A172 (cell line): ENCODE measurements around the gene MEF2D. TPM values are rescaled to one million over a fixed set of nuclear protein-coding genes. Genes with fewer than 3 reads are reported as not detected.
A peak's percentile ranks its signal among the peaks of the same experiment; 100 is the strongest.

Experiments
- DNase-seq: peaks from one replicate; pipeline ENCODE4 v3.0.0-alpha.2; 2015; ENCODE audit warnings: low spot score
- total RNA-seq: library from RNA; depleted of rRNA; stranded (reverse); fragments of >200 nt; shearing (Covaris generic); gene quantifications from 2 replicates; pipeline ENCODE4 v1.2.3, GENCODE V29; 2014

The MEF2D gene
- total RNA-seq, 1 experiment from 2014 or later: 14.6 TPM

DNA sequence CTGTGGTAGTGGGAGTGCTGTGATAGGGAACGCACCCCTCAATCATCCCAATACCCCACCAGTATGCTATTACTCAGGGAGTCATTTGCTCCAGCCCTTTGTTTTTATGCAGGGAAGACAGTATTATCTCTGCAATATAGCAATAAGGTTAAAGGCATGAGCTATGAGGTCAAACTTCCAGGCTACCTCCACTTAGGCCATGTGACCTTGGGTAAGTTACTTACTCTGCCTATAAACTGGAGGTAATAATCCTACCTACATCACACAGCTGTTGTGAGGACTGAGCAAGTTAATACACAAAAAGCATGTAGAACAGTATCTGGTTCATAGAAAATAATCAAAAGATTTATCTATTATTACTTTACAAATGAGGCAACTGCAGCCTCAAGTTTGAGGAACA, 30.1 kb downstream of the MEF2D start:
- no peak for DNase-seq

DNA sequence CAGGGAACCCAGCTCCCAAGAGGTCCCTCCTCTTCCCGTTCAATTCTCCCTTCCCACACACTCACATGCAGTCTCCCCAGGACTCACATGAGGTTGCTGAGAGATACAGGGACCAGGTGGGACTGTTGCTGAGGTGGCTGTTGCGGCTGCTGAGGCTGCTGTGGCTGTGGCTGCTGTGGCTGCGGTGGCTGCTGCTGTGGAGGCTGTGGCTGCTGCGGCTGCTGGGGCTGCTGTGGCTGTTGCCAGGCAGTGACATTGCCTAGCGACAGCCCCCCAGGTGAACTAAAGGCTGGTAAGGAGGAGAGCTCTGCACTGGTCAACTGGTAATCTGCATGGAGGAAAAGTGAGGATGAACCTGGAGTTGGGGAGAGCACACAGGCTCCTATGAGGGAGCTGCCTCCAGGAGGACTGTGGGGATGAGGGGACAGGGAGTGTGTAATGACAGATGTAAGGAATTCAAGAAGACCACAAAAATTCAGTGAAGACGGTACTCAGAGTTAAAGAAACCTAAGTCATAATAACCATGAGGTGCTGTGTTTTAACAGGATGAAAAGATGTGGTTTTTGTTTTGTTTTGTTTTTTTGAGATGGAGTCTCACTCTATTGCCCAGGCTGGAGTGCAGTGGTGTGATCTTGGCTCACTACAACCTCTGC, 31.8 kb downstream of the MEF2D start:
- DNase-seq: no peak

DNA sequence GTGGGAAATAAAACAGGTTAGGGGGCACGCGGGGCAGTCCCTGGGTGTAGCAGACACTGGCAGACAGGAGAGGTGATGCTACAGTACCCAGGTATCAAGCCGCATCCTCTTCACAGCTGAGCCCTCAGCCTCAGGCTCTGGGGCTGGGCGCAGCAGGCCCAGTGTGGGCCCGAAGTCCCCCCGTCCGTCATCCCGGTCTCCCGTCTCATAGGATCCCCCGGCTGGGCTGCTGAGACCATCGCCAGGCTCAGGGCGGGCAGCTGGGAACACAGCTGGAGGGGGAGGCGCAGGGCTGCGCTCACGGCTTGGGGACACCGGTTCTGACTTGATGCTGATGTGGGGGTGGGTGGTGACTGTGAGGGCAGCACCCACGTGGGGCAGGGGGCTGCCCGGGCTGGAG, 32.7 kb downstream of the MEF2D start:
- no peak for DNase-seq

DNA sequence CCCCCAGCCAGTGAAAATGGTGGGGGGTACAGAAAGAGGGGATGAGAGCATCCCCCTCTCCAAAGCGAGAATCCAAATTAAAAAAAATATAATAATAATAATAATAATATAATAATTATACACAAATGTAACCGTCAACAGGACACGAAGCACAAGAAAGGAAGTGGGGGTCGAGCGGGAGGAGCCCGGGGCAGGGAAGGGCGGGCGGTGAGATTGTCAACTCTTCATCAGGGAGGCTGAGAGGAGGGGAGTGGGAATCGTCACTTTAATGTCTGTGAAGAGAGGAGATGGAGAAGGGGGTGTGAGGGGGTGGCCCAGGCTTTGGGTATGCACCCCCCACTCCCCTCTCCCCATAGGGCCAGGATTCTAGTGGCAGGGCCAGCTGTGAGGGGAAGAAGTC, 33.2 kb downstream of the MEF2D start:
- DNase-seq: no peak

DNA sequence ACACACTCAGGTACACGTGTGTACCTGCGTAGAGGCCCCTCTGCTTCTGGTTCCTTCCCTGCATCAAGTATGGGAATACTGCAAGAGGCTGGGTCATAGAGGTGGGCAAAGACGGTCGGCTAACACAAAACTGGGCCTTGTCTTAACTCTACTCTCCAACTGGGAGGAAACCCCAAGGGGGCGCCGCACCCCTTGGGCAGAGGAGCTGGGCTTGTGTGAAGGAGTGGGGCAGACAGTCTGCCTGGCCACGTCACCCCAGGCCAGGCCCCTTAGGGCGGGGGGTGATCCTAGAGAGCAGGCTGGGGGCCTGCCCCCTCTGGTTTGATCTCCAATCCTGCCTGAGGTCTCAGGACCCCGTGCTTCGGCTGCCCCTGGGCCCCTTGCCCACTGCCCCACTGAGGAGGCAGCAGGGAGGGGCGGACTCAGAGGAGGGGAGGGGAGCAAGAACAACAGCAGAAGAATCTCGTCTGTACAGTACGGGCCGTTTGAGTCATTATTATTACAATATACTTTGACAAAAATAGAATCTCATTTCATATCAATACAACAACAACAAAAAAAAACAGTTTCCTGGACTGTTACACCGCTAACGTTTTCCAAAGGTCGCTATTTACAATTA, 34.7 kb downstream of the MEF2D start:
- no peak for DNase-seq

DNA sequence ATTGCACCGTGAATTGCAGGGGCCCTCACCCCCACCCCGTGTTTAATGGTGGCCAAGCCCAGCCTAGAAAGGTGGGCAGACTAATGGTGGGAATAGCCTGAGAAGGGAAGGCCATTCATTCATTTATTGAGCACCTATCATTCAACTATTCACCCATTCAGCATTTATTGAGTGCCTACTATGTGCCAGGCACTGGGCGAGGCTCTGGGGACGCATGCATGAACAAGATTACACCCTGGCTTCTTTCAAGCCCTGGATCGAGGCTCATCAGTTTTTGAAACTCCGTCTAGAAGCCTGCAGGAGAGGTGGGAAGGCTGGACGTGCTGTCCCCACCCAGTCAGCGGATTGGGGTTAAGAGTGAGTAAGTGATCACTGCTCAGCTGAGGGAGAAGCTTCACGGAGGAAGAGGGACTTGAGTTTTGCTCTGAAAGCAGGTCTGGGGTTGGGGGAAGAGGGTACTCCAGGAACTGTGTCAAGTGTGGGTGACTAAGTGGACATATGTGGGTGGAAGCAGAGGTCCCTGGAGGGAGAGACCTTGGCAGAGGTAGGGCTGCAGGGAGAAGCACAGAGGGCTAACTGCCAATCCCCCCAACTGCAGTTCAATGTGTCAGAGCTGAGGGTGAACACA, 35.6 kb downstream of the MEF2D start:
- DNase-seq: no peak

DNA sequence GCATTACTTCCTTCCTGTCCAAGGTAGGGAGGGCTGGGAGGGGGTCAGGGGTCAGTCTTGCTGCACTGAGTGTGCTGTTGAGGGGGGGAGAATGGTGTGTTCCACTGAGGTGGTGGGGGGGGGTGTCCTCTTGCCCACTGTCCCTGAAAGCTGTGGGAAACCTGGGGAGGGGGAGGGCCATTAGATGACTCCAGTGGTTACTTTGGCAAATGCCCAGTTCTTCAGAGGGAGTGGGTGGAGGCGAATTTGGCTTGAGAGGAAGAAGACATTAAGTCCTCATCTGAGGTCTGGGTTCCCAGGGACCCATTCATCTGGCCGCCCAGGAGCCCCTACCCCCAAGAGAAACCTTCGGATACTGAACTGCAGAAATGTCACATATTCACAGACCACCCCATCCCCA, 36.2 kb downstream of the MEF2D start:
- DNase-seq: no peak

DNA sequence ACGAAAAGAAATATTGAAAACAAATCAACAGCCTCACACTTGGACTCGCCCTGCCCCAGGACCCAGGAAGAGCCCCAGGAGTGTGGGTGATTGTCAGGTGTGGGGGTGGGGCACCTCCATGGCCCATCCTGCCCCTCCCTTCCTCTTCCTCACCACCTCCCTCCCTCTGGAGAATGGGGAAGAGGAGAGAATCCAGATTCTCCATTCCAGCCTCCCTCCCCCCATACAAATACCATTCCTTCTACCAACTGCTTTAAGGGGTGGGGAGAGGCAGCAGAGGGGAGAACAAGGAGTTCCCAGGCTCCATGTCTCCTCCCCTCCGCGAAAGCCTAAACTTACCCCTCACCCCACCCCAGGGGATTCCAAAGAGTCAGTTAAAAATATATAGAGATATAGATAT, 36.7 kb downstream of the MEF2D start:
- no peak for DNase-seq

DNA sequence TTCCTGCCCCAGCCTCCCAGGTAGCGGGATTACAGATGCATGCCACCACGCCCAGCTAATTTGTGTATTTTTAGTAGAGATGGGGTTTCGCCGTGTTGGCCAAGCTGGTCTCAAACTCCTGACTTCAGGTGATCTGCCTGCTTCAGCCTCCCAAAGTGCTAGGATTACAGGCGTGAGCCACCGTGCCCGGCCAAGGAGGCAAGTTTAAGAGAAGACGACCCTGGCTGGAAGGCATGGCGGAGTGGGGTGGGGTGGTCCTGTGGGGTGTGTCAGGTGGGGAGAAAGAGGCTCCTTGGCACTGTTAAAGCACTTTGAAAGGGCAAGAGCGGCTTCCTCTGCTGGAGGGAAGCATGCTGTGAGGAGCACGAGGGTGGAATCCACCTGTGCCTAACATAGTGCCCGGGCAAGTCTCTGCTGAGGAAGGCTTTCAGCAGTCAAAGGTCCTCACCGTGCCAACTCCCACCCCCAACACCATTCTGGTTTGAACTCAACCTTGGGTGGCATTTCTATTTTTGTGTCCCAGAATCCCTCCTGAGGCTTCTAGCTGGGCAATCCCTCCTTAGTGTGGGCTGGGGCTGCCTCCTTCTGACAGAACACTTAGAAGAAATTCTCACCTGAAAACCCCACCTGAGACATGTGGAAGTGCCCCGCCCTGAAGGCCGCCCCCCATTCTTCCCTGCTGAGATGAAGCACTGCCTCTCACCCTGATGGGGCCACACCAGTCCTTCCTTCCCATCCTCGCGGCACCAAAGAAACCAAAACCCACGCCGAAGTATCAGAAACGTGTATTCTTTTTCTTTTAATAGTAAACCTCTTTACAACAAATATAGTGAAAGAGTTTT, 37.4 kb downstream of the MEF2D start:
- no peak for DNase-seq

DNA sequence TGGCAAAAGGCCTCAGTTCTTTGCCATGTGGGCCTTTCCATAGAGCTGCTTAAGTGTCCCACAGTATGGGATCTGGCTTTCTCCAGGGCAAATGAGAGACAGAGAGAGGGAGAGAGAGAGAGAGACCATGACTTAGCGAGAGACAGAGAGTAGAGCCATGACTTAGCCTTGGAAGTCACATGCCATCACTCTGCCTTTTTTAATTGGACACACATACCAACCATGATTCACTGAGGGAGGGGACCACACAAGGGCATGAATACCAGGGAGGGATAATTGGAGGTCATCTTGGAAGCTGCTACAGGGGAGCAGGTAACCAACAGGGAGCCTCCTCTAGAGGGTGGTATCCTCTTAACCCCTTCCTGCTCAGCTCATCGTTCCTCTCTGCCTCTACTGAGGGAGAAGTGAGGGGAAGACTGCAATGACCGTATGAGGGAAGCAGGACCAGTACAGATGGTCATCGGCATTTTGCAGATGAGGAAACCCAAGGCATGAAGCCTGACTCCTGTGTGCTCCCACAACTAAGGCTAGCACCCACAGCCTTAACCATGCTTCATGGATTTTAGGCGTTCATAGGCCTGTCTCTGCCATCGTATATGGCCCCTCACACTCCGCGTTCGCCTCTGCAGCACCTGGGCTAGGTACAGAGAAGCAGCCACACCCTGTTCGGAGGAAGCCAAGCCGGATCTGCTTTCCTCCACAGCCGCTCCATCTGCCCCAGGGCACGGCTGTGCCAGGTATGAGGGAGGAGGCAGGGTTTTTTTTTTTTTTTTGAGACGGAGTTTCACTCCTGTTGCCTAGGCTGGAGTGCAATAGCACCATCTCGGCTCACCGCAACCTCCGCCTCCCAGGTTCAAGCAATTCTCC, 38.6 kb downstream of the MEF2D start:
- peak; percentile 49 for DNase-seq

DNA sequence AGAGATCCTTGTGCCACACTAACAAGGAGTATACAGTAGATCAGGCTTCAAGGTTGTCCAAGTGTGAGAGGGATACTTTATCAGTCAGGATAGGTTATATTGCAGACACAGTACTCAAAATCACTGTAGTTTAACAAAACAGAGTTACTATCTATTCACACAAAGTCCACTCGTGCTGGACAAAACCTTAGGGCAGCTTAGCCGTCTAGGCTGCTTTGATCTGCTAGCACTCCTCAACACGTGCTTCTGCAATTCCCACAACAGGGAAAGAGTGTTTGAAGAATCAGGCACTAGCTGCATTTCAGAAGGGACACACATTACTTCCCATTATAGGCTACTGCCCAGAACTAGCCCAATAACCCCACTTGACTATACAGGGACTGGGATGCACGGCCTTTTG, 39.5 kb downstream of the MEF2D start:
- DNase-seq: no peak

DNA sequence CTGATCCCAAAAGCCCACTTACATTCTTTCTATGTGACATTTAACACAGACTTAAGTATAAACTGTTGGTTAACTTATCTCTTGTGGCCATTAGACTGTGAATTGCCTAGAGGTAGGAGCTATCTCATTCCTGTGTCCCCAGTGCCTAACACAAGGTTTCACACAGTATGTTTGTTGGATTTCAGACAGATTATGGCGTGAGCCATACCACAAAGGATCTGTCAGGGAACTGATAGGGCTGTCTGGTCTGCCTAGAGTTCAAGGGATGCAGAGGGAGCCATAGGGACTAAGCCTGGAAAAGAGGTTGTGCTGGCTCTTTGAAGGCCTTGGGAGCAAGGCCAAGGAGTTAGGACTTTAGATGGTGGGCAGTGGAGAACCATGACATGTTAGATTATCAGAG, 40.0 kb downstream of the MEF2D start:
- DNase-seq: no peak

DNA sequence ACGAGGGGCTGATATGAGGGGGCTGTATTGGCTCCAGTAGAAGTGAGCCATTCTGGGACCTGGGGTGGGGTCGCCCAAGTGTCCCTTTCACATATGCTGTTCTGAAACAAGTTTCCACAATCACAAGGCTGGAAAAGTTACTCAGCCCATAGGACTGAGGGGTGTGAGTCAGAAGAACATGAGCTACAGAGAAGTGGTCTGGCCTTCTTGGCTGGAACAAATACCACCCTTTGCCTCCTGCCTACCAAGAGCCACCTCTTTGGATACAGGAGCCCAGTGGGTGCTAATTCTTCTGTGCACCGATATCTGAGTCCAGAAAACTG, 42.4 kb downstream of the MEF2D start:
- DNase-seq: peak; percentile 61

DNA sequence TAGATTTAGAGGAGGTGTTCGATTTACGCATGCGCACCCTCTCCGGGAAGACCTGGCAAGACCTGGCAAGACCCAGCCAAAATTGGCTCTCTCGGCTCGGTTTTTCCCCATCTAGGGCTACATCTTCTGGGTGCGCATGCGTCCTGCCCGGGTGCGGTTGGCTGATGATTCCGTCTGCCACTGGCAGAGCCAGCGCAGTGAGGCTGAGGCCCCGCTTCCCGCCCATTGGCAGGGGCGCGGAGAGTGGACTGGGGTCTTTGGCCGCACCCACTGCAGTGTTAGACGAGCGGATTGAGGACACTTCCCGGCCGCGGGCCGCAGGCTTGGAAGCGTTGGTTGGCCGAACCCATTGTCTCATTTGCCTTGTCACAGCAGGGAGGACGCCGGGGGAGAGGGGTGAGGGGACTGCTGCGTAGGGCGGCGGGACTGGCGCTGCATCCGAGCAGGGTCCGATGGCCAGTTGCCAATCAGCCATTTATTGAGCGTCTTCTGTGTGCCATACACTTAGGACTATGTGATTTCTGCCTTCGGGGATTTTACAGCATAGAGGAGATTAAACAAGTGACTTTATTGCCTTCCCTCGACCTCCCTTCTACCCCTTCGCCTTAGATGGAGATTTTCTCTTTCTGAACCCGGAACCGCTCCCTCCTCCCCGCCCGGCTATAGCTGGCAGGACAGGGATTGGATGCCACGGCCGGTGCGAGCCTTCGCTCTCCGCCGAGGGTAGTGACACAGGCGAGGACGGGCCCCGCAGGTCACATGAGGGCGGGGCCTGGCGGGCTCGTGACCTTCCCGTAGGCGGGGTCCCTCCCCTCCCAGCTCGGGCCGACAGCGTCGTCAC, 43.7 kb downstream of the MEF2D start:
- peak; percentile 100 for DNase-seq

DNA sequence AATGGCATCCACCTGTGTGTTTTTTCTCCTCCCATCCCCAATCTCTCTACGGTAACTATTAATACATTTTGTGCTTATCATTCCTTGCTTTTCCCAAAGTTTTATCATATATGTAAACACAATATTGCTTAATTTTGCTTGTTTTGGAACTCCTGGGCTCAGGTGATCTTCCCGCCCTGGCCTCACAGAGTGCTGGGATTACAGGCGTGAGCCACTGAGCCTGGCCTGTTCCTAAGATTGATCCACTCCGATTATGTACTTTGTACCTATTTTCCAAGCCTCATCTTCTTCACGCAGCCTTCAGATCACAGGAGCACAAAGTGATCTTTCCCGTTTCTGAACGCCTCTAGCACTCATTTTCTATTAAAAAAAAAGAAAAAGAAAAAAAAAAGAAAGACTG, 45.2 kb downstream of the MEF2D start:
- DNase-seq: no peak

DNA sequence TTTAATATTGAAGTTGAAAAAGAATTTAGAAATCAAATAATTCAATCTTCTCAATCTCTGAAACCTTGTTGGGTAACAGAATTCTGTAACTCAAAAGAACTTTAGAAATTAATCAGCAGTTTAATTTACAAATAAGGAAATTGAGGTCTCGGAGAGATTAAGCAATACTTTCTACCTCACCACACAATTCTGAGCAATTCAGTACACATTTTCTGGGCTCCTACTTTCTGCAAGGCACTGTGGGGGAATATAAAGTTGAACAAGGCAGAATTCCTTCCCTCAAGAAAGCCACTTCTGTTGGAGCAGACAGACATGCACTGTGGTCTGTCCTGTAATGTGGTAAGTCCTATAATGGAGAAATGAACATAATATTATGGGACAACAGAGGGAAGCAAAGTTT, 47.7 kb downstream of the MEF2D start:
- DNase-seq: no peak

DNA sequence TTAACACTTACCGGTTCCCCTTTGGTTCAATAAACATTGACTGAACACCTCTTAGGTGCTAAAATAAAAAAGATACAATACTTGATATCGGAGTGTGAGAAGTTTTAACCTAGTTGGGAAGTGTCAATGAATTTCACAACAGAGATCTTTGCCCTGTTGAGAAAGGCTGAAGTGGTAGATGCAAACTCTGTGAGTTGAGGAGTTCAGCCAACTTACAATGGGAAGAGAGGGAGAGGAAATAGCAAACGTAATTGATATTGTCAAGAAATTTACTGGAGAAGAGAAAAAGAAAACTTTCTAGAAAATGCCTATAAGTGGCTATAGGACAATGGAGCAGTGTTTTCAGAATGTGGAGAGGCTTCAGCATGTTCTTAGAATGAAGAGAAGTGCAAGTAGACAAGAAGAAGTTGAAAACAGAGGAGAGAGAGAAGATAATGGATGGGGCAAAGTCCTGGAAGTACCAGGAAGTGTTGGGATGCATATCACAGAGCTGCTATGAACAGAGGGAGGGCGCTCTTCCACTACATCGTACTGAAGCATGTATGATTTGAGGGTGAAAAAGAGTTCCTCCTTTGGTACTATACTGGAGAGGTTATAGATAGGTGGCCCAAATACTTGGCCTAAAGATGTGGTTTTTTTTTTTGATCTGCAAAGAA, 48.9 kb downstream of the MEF2D start:
- no peak for DNase-seq

DNA sequence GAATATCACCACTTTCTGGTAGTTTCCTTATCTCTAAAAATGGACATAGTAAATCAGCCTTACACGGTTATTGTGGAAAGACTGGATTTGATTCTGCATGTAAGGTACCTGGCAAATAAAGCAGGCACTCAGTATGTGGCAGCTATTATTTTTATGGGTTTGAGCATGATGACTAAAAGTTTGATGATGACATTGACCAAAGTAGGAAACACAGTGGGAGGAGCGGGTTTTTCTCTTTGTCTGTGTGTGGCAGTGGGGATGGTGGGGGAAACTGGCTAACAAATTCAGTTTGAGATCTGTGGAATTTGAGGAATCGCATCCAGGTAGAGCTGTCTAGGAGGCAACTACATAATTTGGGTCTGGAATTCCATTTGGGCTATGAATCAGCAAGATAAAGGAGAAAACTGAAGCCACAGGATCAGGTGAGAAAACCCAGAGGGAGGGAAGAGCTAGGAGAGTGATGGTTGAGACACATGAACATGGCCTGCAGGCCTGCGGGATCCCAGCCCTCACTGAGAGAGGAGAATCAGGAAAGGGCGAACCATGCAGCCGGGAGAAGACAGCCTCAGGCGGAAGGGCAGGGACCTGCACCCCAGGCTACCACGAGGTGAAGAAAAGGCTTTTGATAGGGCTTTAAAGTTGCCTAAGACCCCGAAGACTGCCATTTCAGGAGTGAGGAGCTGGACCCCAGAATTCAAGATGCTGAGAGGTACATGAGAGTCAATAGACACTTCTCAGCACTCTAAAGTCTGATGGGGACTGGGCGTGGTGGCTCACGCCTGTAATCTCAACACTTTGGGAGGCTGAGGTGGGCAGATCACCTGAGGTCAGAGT, 52.2 kb downstream of the MEF2D start:
- DNase-seq: no peak

DNA sequence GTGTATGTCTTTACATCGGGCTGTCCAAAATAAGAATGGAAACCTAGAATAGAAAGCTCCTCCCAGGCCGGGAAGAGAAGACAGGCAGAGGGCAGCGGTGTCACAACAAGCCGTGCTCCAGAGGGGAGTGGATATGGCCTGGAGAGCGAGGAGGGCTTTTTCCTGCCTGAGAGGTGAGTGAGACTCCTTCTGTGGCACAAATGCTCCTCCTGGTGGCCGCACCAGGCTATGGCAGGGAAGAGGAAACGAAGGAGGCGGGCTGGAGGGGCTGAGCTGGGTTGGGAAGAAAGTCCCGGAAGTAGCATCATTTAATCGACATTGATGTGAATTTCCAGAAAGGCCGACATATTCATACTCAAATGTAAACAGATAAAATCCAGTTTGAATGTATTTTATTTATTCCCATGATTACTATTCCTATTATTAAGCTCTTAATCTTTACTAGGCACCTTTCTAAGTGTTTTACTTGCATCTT, 54.7 kb downstream of the MEF2D start:
- DNase-seq: peak; percentile 92
